ENCODE results near the gene GADD45GIP1. TPM values are rescaled to one million over a fixed set of nuclear protein-coding genes. Genes with fewer than 3 reads are reported as not detected.

GADD45GIP1 gene
- total RNA-seq, 2 experiments from 2014 or later, result 32.6 to 36.0 TPM

GRCh38 chr19:12932392-12933286, 24.4 kb downstream of the GADD45GIP1 start:
- H3K27ac Mint-ChIP-seq, result peak overlapping the region; percentile 87
- no peaks in the 10 kb centered on the region for H3K9me3 Mint-ChIP-seq
- TF ChIP-seq, protein P1, sequence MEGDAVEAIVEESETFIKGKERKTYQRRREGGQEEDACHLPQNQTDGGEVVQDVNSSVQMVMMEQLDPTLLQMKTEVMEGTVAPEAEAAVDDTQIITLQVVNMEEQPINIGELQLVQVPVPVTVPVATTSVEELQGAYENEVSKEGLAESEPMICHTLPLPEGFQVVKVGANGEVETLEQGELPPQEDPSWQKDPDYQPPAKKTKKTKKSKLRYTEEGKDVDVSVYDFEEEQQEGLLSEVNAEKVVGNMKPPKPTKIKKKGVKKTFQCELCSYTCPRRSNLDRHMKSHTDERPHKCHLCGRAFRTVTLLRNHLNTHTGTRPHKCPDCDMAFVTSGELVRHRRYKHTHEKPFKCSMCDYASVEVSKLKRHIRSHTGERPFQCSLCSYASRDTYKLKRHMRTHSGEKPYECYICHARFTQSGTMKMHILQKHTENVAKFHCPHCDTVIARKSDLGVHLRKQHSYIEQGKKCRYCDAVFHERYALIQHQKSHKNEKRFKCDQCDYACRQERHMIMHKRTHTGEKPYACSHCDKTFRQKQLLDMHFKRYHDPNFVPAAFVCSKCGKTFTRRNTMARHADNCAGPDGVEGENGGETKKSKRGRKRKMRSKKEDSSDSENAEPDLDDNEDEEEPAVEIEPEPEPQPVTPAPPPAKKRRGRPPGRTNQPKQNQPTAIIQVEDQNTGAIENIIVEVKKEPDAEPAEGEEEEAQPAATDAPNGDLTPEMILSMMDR (IDR thresholded peaks at IDR 0.05), result no peak
- no peak for ATAC-seq
- intact Hi-C loops (cut with micrococcal nuclease), result loop anchor here (10.0 kb wide), 1 partner anchor 48 kb away; the partner anchor contains the start of genes DNASE2 and KLF1
- POLR2A ChIA-PET, result interaction anchor here (0.7 to 6.4 kb wide), 21 partner anchors 9 to 223 kb away, joined by 3 to 39 read pairs (median 5); partner anchors contain the start of genes GCDH, JUNB, RAD23A and RNASEH2A
- peak overlapping the region; percentile 96 for H3K4me3 Mint-ChIP-seq
- peaks cover 40% of the 10 kb centered on the region for H3K4me1 Mint-ChIP-seq (ENCODE audit: low read depth)
- CTCF ChIA-PET, result interaction anchor here (0.7 to 3.5 kb wide), 4 partner anchors 32 to 86 kb away, joined by 3 to 19 read pairs (median 9); partner anchors contain the start of gene GCDH
- H3K36me3 Mint-ChIP-seq (ENCODE audit: low read depth), result peaks cover 42% of the 10 kb centered on the region
- H3K27me3 Mint-ChIP-seq, result no peaks in the 10 kb centered on the region
- DNase-seq, result no peak

- Mint-ChIP-seq H3K27me3 (no peaks in the 10 kb centered on the region), H3K9me3 (no peaks in the 10 kb centered on the region), H3K4me1 (ENCODE audit: low read depth) (peaks cover 25% of the 10 kb centered on the region), H3K36me3 (ENCODE audit: low read depth) (peaks cover 55% of the 10 kb centered on the region), H3K27ac (no peak overlapping the region), H3K4me3 (no peak overlapping the region)
- POLR2A ChIA-PET, result interaction anchor here (0.7 to 6.4 kb wide), 5 partner anchors 10 to 39 kb away, joined by 3 to 39 read pairs (median 4); partner anchors contain the start of genes GCDH and SYCE2
- TF ChIP-seq, protein P1 (IDR thresholded peaks at IDR 0.05), result no peak
- intact Hi-C loops (cut with micrococcal nuclease), result loop anchor here (10.0 kb wide), 1 partner anchor 45 kb away; the partner anchor contains the start of genes DNASE2 and KLF1
- no peak for ATAC-seq
- CTCF ChIA-PET, result interaction anchor here (0.8 to 1.3 kb wide), 4 partner anchors 33 to 93 kb away, joined by 3 to 4 read pairs (median 3); no protein-coding TSS in a partner anchor
- no peak for DNase-seq
These were observed 26.9 kb downstream of the GADD45GIP1 start for GRCh38 chr19:12930002-12930645.

DNA sequence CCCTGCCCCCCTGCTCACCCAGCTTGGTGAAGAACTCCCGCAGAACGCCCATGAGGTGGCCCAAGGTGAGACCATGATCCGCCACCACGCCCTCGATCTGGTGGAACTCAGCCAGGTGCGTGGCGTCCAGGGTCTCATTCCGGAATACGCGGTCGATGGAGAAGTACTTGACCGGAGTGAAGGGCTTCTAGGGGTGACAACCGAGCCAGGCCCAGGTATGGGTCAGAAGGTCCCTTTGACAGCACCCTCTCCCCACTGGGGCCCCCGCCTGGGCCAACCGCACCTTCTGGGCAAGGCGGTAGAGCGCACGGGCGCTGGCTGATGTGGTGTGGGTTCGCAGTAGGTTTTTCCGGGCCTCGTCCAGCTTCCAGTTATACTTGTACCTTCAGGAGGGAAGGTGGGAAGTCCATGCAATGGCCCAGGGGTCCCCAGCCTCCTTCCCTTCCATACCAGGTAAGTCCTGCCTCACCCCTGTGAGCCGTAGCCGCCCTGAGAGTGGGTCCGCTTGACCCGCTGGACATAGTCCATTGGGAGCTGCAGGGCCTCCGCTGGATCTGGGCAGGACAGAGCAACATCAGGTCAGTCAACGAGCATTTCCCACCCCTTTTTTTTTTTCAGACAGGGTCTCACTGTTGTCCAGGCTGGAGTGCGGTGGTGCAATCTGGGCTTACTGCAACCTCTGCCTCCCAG, 32.3 kb downstream of the GADD45GIP1 start:
- ChIA-PET CTCF (interaction anchor here (1.8 kb wide), 1 partner anchor 41 kb away, joined by 5 read pairs; no protein-coding TSS in a partner anchor), POLR2A (interaction anchor here (0.7 to 1.6 kb wide), 2 partner anchors 8 to 13 kb away, joined by 3 to 8 read pairs; no protein-coding TSS in a partner anchor)
- no peak for DNase-seq
- Mint-ChIP-seq H3K27me3 (no peaks in the 10 kb centered on the region), H3K4me3 (no peak overlapping the region), H3K9me3 (no peaks in the 10 kb centered on the region), H3K27ac (no peak overlapping the region), H3K4me1 (ENCODE audit: low read depth) (peaks cover 3% of the 10 kb centered on the region), H3K36me3 (ENCODE audit: low read depth) (peaks cover 60% of the 10 kb centered on the region)
- intact Hi-C loops (cut with micrococcal nuclease), result no loop called here
- TF ChIP-seq, protein P1 (IDR thresholded peaks at IDR 0.05), result no peak
- ATAC-seq, result no peak

DNA sequence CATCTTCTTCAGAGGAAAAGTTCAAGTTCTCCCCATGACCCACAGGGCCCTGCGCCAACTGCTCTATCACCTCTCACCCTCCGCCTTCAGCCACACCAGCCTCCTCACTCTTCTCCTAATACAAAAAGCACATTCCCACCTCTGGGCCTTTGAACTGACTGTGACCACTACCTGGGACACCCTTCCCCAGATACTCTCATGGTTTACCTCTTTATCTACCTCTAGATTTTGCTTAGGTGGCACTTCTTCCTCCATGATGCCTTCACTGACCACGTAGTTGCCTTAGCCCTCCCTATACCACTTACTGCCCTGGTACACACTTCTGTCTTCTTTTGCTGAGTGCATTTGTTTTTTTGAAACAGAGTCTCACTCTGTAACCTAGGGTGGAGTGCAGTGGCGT, 34.1 kb downstream of the GADD45GIP1 start:
- no peak for DNase-seq
- TF ChIP-seq, protein P1 (IDR thresholded peaks at IDR 0.05), result no peak
- Mint-ChIP-seq H3K27me3 (no peaks in the 10 kb centered on the region), H3K4me3 (no peak overlapping the region), H3K36me3 (ENCODE audit: low read depth) (peaks cover 51% of the 10 kb centered on the region), H3K27ac (no peak overlapping the region), H3K4me1 (ENCODE audit: low read depth) (peaks cover 13% of the 10 kb centered on the region), H3K9me3 (no peaks in the 10 kb centered on the region)
- ATAC-seq, result no peak
- ChIA-PET CTCF (no interaction called here), POLR2A (interaction anchor here (5.4 kb wide), 1 partner anchor 8 kb away, joined by 39 read pairs; the partner anchor contains the start of gene FARSA)
- intact Hi-C loops (cut with micrococcal nuclease), result no loop called here
